HK-2 (cell line): ENCODE measurements around the gene FNDC3B.
A peak's percentile ranks its signal among the peaks of the same experiment; 100 is the strongest.

ENCODE experiments used
- DNase-seq: peaks from one replicate; pipeline ENCODE4 v3.0.0-alpha.2; 2018; ENCODE audit not compliant: unreplicated experiment

Gene FNDC3B

GRCh38 chr3:172148702-172149565 is 109.6 kb downstream of the FNDC3B start:
- DNase-seq: no peak

GRCh38 chr3:172150268-172150667 is 110.9 kb downstream of the FNDC3B start:
- DNase-seq: no peak

DNA sequence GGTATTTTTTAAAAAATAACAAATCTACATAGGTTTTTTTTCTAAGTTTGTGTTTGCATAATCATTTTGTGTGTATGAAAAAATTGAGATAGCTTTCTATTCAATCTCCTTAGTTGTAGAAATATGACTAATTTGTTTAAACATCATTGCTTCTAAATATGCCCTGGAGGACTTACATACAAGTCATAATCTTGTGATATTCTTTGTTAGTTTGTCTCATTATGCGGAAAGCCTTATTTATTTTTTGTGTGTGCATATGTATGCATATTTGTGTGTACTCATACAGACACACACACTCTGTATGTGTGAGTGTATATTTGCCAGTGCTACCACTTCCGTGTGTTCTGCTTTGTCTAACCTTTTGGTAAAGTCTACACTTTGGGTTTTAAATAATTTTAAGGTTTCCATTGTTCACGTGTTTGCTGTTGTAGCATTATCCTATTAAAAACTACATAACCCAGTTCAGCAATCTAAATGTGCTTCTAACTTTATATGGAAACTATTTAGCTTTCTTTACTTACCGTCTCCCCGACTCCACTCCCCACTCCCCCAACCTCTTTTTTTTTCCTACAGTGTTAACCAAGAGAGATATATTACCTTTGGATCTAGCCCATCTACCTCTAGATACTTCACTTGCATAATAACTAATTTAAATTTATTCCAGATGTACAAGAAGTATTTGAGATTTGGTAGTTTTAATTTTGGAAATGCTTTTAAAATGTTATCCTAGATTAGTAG is 111.7 kb downstream of the FNDC3B start:
- no peak for DNase-seq

GRCh38 chr3:172151651-172152649 is 112.6 kb downstream of the FNDC3B start:
- no peak for DNase-seq

GRCh38 chr3:172152874-172153273 is 113.5 kb downstream of the FNDC3B start:
- DNase-seq: peak; percentile 71

DNA sequence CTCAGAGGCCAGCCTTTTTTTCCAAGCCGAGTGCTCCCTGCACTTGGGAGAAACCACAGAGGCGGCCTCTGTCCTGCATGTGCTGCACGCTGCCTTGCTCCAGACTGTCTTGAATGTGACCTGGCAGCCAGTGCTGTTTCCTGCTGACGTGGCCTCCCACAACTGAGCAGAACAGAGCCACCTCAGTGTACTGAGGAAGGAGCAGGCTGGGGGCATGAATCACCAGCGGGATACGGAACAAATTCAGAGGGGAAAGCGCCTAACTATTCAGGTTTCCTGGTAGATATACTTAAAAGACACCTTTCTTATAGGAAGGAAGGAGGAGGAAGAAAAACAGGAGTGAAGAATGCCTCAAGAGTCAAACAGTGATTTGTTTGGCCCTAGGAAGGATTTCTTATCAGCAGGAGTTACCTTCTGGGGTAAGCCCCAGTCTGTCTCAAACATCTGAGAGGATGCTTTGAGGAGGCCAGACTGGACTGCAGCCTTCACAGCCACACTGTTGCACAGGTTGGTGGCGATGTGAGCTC is 114.0 kb downstream of the FNDC3B start:
- peak; percentile 97 for DNase-seq

- DNase-seq: no peak
Observed at GRCh38 chr3:172154768-172155664, 115.6 kb downstream of the FNDC3B start.

DNA sequence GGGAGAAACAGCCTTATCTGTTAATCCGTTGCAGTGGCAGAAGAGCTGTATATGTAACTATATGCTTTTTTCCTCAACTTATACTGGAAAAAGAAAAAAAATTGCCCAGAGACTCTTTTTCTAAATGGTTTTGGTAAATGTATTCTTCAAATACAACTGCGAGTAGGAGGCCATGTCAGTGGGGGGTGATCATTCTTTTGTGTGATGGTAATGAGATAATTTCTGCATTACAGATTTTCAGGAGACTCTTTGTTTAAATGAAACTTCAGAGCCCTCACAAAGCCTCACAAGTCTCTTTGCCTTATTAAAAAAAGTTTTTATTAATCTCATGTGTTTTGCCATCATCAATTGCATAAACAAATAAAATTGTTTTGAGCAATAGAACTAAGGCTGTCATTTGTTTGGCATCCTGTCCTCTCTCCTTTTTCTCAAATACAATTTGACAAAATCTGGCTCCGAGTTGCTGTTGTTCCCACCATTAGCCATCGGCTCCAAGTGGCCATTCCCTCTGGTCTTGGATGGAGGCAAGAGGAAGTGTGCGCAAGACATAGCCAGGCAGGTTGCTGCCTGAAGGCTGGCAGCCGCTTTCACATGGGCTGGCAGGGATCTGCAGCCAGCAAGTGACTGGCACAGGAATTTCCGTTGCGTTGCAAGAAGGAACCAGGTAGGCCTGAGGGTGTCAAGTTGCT is 116.7 kb downstream of the FNDC3B start:
- no peak for DNase-seq

DNA sequence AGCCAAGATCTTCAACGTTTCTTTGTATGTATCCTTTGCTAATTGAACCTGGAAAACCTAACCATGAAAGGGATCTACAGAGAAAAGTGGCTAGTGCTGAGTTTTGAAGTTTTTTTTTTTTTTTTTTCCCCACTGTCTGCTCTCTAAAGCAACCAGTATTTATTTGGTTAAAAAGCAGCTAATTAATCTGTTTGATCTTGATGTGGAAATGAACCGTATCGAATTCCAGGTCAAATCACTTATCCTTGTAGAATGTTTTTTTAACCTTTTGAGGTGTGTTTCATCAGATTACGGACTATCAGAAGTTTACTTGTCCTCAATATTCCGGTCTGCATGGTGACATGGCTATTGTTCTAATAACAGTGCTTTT is 117.2 kb downstream of the FNDC3B start:
- DNase-seq: no peak

DNA sequence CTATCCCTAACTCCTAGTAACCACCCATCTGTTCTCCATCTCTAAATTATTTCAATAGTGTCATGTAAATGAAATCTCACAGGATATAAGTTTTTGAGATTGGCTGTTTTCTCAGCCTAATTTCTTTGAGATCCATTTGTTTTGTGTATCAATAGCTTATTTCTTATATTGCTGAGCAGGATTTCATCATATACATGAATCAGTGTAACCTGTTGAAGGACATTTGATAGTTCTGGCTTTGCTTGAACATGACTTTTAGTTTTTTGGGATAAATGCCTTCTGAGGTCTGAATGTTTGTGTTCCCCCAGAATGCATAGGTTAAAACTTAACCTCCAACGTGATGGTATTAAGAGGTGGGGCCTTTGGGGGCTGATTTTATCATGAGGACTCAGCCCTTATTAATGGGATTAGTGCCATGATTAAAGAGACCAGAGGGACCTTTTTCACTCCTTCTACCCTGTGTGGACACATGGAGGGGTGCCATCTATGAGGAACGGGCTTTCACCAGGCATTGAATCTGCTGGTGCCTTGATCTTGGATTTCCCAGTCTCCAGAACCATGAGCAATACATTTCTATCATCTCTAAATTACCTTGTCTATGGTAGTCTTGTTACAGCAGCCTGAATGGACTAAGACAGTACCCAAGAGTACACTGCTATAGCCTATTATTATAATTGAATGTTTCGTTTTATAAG is 118.3 kb downstream of the FNDC3B start:
- no peak for DNase-seq

DNA sequence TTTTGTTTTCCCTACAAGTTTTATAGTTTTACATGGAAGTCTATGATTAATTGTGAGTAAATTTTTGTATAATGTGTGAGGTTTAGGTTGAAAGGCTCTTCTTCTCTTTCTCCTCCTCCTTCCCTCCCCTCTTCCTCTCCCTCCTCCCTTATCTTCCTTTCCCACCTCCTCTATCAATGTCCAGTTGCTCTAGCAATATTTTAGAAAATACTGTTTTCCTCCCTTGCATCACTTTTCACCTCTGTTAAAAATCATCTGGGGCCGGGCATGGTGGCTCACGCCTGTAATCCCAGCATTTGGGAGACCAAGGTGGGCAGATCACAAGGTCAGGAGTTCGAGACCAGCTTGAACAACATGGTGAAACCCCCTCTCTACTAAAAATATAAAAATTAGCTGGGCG is 119.4 kb downstream of the FNDC3B start:
- no peak for DNase-seq

- DNase-seq: no peak
Observed at GRCh38 chr3:172159376-172159775, 120.0 kb downstream of the FNDC3B start.

- no peak for DNase-seq
Observed at GRCh38 chr3:172159962-172160538, 120.7 kb downstream of the FNDC3B start.

GRCh38 chr3:172161133-172161789 is 121.9 kb downstream of the FNDC3B start:
- no peak for DNase-seq

DNA sequence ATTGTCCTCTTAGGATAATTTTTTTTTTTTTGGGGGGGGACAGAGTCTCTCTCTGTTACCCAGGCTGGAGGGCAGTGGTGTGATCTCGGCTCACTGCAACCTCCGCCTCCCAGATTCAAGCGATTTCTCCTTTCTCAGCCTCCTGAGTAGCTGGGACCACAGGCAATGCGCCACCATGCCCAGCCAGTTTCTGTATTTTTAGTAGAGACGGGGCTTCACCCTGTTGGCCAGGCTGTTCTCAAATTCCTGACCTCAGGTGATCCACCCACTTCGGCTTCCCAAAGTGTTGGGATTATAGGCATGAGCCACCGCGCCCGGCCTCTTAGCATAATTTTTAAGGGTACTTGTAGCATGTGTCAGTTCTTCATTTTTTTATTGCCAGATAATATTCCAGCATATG is 122.6 kb downstream of the FNDC3B start:
- DNase-seq: no peak

DNA sequence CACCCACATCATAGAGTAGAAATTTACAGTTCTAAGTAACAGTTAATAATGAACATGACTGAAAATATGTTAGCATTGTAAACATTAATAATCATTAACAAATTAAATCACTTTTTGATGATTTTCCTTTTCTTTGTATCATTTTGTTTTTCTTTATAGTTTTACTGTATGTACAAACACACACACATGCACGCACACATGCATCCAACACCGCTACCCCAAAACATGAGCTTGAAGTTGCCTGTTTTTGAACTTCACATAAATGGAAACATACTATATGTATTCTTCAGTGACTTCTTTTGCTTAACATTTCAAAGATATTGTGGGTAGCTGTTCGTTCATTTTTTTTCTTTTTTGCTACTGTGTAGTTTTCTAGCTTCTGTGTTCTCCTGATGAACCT is 123.9 kb downstream of the FNDC3B start:
- DNase-seq: no peak

GRCh38 chr3:172164620-172165362 is 125.4 kb downstream of the FNDC3B start:
- no peak for DNase-seq

- no peak for DNase-seq
Observed at GRCh38 chr3:172166261-172166660, 126.9 kb downstream of the FNDC3B start.
